ENCODE results near the gene TSGA10IP. TPM values are rescaled to one million over a fixed set of nuclear protein-coding genes. Genes with fewer than 3 reads are reported as not detected.

TSGA10IP gene
- total RNA-seq, 1 experiment from 2014 or later = 3.4 TPM

- POLR2A ChIA-PET = interaction anchor here (1.0 to 1.4 kb wide), 3 partner anchors 9 to 15 kb away, joined by 3 to 4 read pairs (median 4); no protein-coding TSS in a partner anchor
- CTCF ChIA-PET = interaction anchor here (1.1 to 3.9 kb wide), 10 partner anchors 14 to 276 kb away, joined by 3 to 29 read pairs (median 4); partner anchors contain the start of genes AP5B1, C11orf68, CCDC85B and FIBP
These were observed 770 bp downstream of the TSGA10IP start for GRCh38 chr11:65945941-65946558.

GRCh38 chr11:65946655-65947054 lies 1.4 kb downstream of the TSGA10IP start:
- POLR2A ChIA-PET = interaction anchor here (0.7 to 1.4 kb wide), 5 partner anchors 8 to 46 kb away, joined by 3 to 4 read pairs (median 3); partner anchors contain the start of gene FOSL1
- H3K9me3 Mint-ChIP-seq = no peaks in the 10 kb centered on the region
- peaks cover 34% of the 10 kb centered on the region for H3K4me1 Mint-ChIP-seq
- H3K27me3 Mint-ChIP-seq (ENCODE audit: low read depth) = peaks cover under 1% of the 10 kb centered on the region; the same call in 1 of the 2 replicates
- H3K4me3 Mint-ChIP-seq = peak overlapping the region; percentile 59; the same call in 1 of the 2 replicates
- ATAC-seq = no peak
- DNase-seq (ENCODE audit: low spot score) = no peak
- CTCF ChIA-PET = interaction anchor here (0.5 to 3.9 kb wide), 10 partner anchors 12 to 276 kb away, joined by 3 to 29 read pairs (median 4); partner anchors contain the start of genes AP5B1, C11orf68, CCDC85B and FIBP
- peak overlapping the region; percentile 45; the same call in 1 of the 2 replicates for H3K27ac Mint-ChIP-seq
- H3K36me3 Mint-ChIP-seq = no peaks in the 10 kb centered on the region
- TF ChIP-seq GRHL2 (CRISPR knock-in tag; IDR thresholded peaks at IDR 0.05; ENCODE audit: insufficient replicate concordance, severe bottlenecking) (no peak), ZNF396 (CRISPR knock-in tag; IDR thresholded peaks at IDR 0.05; ENCODE audit: borderline replicate concordance) (no peak), PREB (CRISPR knock-in tag; IDR thresholded peaks at IDR 0.05; ENCODE audit: borderline replicate concordance) (no peak), ZNF219 (CRISPR knock-in tag; IDR thresholded peaks at IDR 0.05; ENCODE audit: borderline replicate concordance) (no peak), SP1 (CRISPR knock-in tag; conservative IDR thresholded peaks at IDR 0.05) (no peak), ZNF138 (CRISPR knock-in tag; conservative IDR thresholded peaks at IDR 0.05) (no peak), CREB1 (CRISPR knock-in tag; IDR thresholded peaks at IDR 0.05) (no peak), ZNF281 (CRISPR knock-in tag; IDR thresholded peaks at IDR 0.05) (no peak), IRF1 (CRISPR knock-in tag; IDR thresholded peaks at IDR 0.05) (no peak), ZSCAN18 (CRISPR knock-in tag; IDR thresholded peaks at IDR 0.05) (no peak), HMGXB4 (CRISPR knock-in tag; IDR thresholded peaks at IDR 0.05) (no peak), ZNF425 (CRISPR knock-in tag; conservative IDR thresholded peaks at IDR 0.05) (no peak), AFF4 (CRISPR knock-in tag; IDR thresholded peaks at IDR 0.05; ENCODE audit: borderline replicate concordance) (no peak)

More at GRCh38 chr11:65945941-65946558, 770 bp downstream of the TSGA10IP start:
- H3K9me3 Mint-ChIP-seq = no peaks in the 10 kb centered on the region
- H3K4me1 Mint-ChIP-seq = peaks cover 40% of the 10 kb centered on the region
- H3K27ac Mint-ChIP-seq = peak overlapping the region; percentile 89
- ATAC-seq = peak; percentile 13
- no peaks in the 10 kb centered on the region for H3K36me3 Mint-ChIP-seq
- H3K4me3 Mint-ChIP-seq = peak overlapping the region; percentile 59
- TF ChIP-seq NR3C1 (CRISPR knock-in tag; conservative IDR thresholded peaks at IDR 0.05; ENCODE audit: low read depth) (no peak), GTF2I (CRISPR knock-in tag; conservative IDR thresholded peaks at IDR 0.05) (no peak), HMGA2 (CRISPR knock-in tag; IDR thresholded peaks at IDR 0.05) (no peak)
- H3K27me3 Mint-ChIP-seq (ENCODE audit: low read depth) = peaks cover 4% of the 10 kb centered on the region; the same call in 1 of the 2 replicates
- DNase-seq (ENCODE audit: low spot score) = peak; percentile 60
